ENCODE results near the gene RPP25L. TPM values are rescaled to one million over a fixed set of nuclear protein-coding genes. Genes with fewer than 3 reads are reported as not detected.
A peak's percentile ranks its signal among the peaks of the same experiment; 100 is the strongest.

RPP25L gene
- total and polyA plus RNA-seq, 10 of the 15 experiments (the other 5 are each of a cell fraction or from before 2014, with no cell fraction given): 7.7 to 30.2 (median 16.8) TPM

DNA sequence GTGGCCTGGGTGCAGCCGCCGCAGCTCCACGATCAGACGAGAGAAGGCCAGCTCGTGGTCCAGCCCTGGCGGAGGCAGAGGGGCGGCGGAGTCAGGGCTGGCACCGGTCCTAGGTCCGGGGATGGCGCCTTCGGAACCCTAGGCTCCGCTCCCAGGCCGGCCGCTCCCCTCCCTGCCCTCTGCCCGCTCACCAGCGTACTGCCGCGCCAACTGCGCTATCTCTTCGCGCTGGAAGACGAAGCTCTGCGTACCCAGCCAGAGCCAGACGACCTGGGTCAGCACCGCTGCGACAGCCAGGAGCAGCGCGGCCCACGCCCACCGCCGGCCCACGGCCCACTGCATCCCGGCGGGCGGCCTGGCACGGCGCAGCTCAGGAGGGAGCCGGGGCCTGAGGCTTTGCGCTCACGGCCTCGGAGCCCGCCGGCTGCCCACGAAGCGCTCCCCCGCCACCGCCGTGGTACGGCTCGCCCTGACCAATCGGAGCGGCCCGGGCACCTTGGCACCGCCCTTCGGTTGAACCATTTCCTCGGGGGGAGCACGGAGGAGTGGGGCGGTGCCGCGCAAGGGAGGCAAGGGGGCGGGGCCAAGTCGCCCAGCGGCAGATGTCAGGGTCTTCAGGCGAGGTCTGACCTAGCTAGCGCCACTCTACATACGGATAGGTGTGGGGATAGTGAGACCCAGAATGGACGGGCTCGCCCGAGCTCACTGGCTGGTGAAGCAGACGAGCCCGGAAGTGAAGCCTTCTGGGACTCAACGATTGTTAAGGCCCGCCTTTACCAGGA is 25.6 kb upstream of the RPP25L start, which contains the start of gene SIGMAR1 (continued):
- peak; percentile 70 for TF ChIP-seq DPF2 (IDR thresholded peaks at IDR 0.05)
- TF ChIP-seq, protein P1, sequence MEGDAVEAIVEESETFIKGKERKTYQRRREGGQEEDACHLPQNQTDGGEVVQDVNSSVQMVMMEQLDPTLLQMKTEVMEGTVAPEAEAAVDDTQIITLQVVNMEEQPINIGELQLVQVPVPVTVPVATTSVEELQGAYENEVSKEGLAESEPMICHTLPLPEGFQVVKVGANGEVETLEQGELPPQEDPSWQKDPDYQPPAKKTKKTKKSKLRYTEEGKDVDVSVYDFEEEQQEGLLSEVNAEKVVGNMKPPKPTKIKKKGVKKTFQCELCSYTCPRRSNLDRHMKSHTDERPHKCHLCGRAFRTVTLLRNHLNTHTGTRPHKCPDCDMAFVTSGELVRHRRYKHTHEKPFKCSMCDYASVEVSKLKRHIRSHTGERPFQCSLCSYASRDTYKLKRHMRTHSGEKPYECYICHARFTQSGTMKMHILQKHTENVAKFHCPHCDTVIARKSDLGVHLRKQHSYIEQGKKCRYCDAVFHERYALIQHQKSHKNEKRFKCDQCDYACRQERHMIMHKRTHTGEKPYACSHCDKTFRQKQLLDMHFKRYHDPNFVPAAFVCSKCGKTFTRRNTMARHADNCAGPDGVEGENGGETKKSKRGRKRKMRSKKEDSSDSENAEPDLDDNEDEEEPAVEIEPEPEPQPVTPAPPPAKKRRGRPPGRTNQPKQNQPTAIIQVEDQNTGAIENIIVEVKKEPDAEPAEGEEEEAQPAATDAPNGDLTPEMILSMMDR (IDR thresholded peaks at IDR 0.05 in 2 of 3, conservative IDR thresholded peaks at IDR 0.05 in 1 of 3; ENCODE audit: control insufficient read depth in 2 of 3, extremely low read depth in 1 of 3, insufficient read depth in 1 of 3, low read depth in 3 of 3, low read length in 3 of 3): no peak
- TF ChIP-seq BCL11A (IDR thresholded peaks at IDR 0.05; ENCODE audit: low read depth, low read length): no peak

DNA sequence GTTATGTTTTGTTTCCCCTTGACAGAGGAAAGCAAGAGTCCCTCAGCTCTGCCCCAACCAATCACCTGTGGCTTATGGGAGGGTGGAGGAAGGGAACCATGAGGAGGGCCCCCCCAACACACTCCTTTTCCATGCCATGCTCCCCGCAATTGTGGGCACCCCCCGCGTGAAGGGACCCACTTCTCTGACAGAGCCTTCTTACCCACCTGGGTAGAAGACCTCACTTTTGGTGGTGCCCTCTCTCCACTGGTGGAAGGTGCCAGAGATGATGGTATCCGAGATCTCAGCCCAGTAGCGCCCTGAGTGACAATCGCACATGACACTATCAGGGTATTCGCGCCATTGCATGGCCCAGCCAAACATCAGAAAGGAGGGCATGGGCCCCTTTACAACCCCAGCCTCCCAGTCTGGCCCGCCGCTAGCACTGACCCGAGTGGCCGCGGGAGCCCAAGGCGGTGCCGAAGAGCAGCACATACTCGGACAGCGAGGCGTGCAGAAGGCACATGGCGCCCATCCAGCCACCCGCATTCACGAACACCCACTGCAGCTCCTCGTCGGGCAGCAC is 25.0 kb upstream of the RPP25L start:
- Histone ChIP-seq H4K20me1 (ENCODE audit: control insufficient read depth, insufficient read depth) (no peaks in the 10 kb centered on the region; the same call in none of the 2 replicates), H3K79me2 (ENCODE audit: control insufficient read depth, insufficient read depth, low read length) (peaks cover 15% of the 10 kb centered on the region), H3K27ac (ENCODE audit: control insufficient read depth, insufficient read depth) (peak overlapping the region; percentile 52; the same call in 1 of the 2 replicates), H2AFZ (ENCODE audit: control insufficient read depth, low read depth, low read length) (peak overlapping the region; percentile 98), H3K4me1 (ENCODE audit: control insufficient read depth, insufficient read depth, low read length) (no peaks in the 10 kb centered on the region; the same call in none of the 2 replicates), H3K4me3 (peak overlapping the region; percentile 72), H3K9me3 (replicated peaks; ENCODE audit: control insufficient read depth, insufficient read depth, low read length) (no peaks in the 10 kb centered on the region), H3K4me2 (ENCODE audit: control insufficient read depth, insufficient read depth) (peak overlapping the region; percentile 95), H3K36me3 (ENCODE audit: control insufficient read depth in 2 of 2, insufficient read depth in 2 of 2, low read length in 1 of 2) (peaks cover 2 to 6% of the 10 kb centered on the region in 2 experiments; a peak in 3 of 4 replicates), H3K9ac (ENCODE audit: control insufficient read depth, insufficient read depth, low read length) (peak overlapping the region; percentile 79), H3K27me3 (replicated peaks in 1 of 2; ENCODE audit: control insufficient read depth in 2 of 2, insufficient read depth in 2 of 2, low read length in 1 of 2) (no peaks in the 10 kb centered on the region)
- BruUV-seq (replicated peaks): no TSS peak
- DNase-seq (ENCODE audit: low read depth, low spot score) (no peak), FAIRE-seq (no peak), ATAC-seq (peak; percentile 40)
- 1% methylated on average over 23 of the region's 23 CpGs for WGBS (ENCODE audit: insufficient coverage, insufficient replicate concordance, low lambda C conversion rate, missing lambda C conversion rate)
- intact Hi-C loops (cut with micrococcal nuclease; ENCODE audit: unreplicated experiment): no loop called here
- RAD21 ChIA-PET (ENCODE audit: unreplicated experiment): interaction anchor here (1.2 to 2.6 kb wide), 6 partner anchors 10 to 67 kb away, joined by 3 to 14 read pairs (median 7); partner anchors contain the start of genes DCTN3 and GALT
- in situ Hi-C loops (cut with MboI): no loop called here
- SMC1A ChIA-PET (ENCODE audit: uncharacterized antibody, unreplicated experiment): interaction anchor here (0.6 to 2.3 kb wide), 6 partner anchors 10 to 305 kb away, joined by 3 to 7 read pairs (median 4); partner anchors contain the start of genes GALT and RPP25L
- POLR2A ChIA-PET: interaction anchor here (1.5 to 3.4 kb wide), 4 partner anchors 7 to 17 kb away, joined by 4 to 25 read pairs (median 7); partner anchors contain the start of genes ARID3C, DCTN3, GALT and IL11RA
- CTCF ChIA-PET: interaction anchor here (1.0 to 8.3 kb wide), 11 partner anchors 10 to 348 kb away, joined by 3 to 118 read pairs (median 6); partner anchors contain the start of genes CCL27, DCTN3, GALT and RPP25L
- TF ChIP-seq, protein P2, sequence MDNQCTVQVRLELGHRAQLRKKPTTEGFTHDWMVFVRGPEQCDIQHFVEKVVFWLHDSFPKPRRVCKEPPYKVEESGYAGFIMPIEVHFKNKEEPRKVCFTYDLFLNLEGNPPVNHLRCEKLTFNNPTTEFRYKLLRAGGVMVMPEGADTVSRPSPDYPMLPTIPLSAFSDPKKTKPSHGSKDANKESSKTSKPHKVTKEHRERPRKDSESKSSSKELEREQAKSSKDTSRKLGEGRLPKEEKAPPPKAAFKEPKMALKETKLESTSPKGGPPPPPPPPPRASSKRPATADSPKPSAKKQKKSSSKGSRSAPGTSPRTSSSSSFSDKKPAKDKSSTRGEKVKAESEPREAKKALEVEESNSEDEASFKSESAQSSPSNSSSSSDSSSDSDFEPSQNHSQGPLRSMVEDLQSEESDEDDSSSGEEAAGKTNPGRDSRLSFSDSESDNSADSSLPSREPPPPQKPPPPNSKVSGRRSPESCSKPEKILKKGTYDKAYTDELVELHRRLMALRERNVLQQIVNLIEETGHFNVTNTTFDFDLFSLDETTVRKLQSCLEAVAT (IDR thresholded peaks at IDR 0.05): no peak
- TF ChIP-seq SREBF2 (IDR thresholded peaks at IDR 0.05; ENCODE audit: low read length) (no peak), RBBP5 (conservative IDR thresholded peaks at IDR 0.05) (no peak), CHD2 (IDR thresholded peaks at IDR 0.05; ENCODE audit: borderline replicate concordance, low read depth, low read length) (no peak), BCL11A (IDR thresholded peaks at IDR 0.05; ENCODE audit: low read depth, low read length) (no peak), HDGF (IDR thresholded peaks at IDR 0.05) (peak; percentile 44; the same call in 1 of the 2 replicates), MYC (IDR thresholded peaks at IDR 0.05; ENCODE audit: insufficient read depth, insufficient read length, insufficient replicate concordance, low read length, severe bottlenecking) (peak; percentile 57), SMC3 (IDR thresholded peaks at IDR 0.05; ENCODE audit: borderline replicate concordance, low read length) (no peak), BHLHE40 (IDR thresholded peaks at IDR 0.05; ENCODE audit: borderline replicate concordance in 1 of 2, low read depth in 2 of 2, low read length in 1 of 2) (no peak), FOS (IDR thresholded peaks at IDR 0.05; ENCODE audit: borderline replicate concordance, extremely low read depth, insufficient read length) (no peak), HDAC2 (IDR thresholded peaks at IDR 0.05) (0 out of 2 replicates have a peak, but pooled peaks have one; percentile 80)
- TF ChIP-seq, protein P3, sequence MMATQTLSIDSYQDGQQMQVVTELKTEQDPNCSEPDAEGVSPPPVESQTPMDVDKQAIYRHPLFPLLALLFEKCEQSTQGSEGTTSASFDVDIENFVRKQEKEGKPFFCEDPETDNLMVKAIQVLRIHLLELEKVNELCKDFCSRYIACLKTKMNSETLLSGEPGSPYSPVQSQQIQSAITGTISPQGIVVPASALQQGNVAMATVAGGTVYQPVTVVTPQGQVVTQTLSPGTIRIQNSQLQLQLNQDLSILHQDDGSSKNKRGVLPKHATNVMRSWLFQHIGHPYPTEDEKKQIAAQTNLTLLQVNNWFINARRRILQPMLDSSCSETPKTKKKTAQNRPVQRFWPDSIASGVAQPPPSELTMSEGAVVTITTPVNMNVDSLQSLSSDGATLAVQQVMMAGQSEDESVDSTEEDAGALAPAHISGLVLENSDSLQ (IDR thresholded peaks at IDR 0.05): peak; percentile 25; the same call in 1 of the 2 replicates

Data from GM12878 (cell line).